GM18861 (cell line): Measurements from ENCODE around the gene FGD5.

Experiments
- ATAC-seq: cut with Tn5 transposase; IDR thresholded peaks from one replicate; pipeline ENCODE4 v1.9.1; 2021; ENCODE audit not compliant: unreplicated experiment

Gene FGD5

GRCh38 chr3:14849638-14850230 is 31.0 kb downstream of the FGD5 start:
- ATAC-seq: no peak

GRCh38 chr3:14852058-14852594 is 33.4 kb downstream of the FGD5 start:
- no peak for ATAC-seq

GRCh38 chr3:14852717-14853116 is 34.0 kb downstream of the FGD5 start:
- no peak for ATAC-seq

GRCh38 chr3:14853271-14853951 is 34.6 kb downstream of the FGD5 start:
- no peak for ATAC-seq

GRCh38 chr3:14857506-14857905 is 38.7 kb downstream of the FGD5 start:
- ATAC-seq: no peak

GRCh38 chr3:14858105-14858504 is 39.3 kb downstream of the FGD5 start:
- no peak for ATAC-seq

- no peak for ATAC-seq
Measured at GRCh38 chr3:14859880-14860279, 41.1 kb downstream of the FGD5 start.

- no peak for ATAC-seq
Measured at GRCh38 chr3:14861031-14861430, 42.3 kb downstream of the FGD5 start.

- no peak for ATAC-seq
Measured at GRCh38 chr3:14861446-14862302, 42.9 kb downstream of the FGD5 start.

GRCh38 chr3:14862303-14862660 is 43.5 kb downstream of the FGD5 start:
- no peak for ATAC-seq

- ATAC-seq: no peak
Measured at GRCh38 chr3:14862661-14863230, 44.0 kb downstream of the FGD5 start.

GRCh38 chr3:14863333-14864100 is 44.8 kb downstream of the FGD5 start:
- no peak for ATAC-seq

GRCh38 chr3:14864131-14864530 is 45.4 kb downstream of the FGD5 start:
- ATAC-seq: no peak

- no peak for ATAC-seq
Measured at GRCh38 chr3:14866627-14867026, 47.9 kb downstream of the FGD5 start.

- no peak for ATAC-seq
Measured at GRCh38 chr3:14867936-14868570, 49.3 kb downstream of the FGD5 start.

- ATAC-seq: no peak
Measured at GRCh38 chr3:14869917-14870782, 51.4 kb downstream of the FGD5 start.

- ATAC-seq: no peak
Measured at GRCh38 chr3:14870783-14871060, 52.0 kb downstream of the FGD5 start.

GRCh38 chr3:14871456-14872200 is 52.9 kb downstream of the FGD5 start:
- no peak for ATAC-seq

GRCh38 chr3:14872706-14873105 is 53.9 kb downstream of the FGD5 start:
- ATAC-seq: no peak
